Measurements from ENCODE around the gene RAE1. TPM values are rescaled to one million over a fixed set of nuclear protein-coding genes. Genes with fewer than 3 reads are reported as not detected.

RAE1 gene
- total RNA-seq, 1 donor from 2014 or later = 36.6 TPM

DNA sequence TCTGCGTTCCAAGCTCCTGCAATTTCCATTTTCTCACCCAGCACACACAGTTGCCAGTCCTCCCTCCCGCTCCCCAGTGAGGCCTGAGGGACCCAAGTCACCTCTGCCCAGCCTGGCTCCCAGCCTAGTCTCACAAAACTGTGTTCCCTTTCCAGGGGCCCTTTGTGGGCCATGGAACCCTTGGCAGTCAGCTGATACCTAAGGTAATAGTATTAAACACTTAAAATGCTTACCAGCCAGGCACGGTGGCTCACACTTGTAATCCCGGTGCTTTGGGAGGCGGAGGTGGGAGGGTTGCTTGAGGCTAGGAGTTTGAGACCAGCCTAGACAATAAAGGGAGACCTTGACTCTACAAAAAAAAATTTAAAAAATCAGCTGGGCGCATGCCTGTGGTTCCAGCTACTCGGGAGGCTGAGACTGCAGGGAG lies 36.9 kb downstream of the RAE1 start:
- peaks cover 17% of the 10 kb centered on the region for H3K36me3 Mint-ChIP-seq (ENCODE audit: low read depth)
- intact Hi-C loops (cut with micrococcal nuclease) = no loop called here
- no peaks in the 10 kb centered on the region for H3K27me3 Mint-ChIP-seq
- H3K4me1 Mint-ChIP-seq = peaks cover 31% of the 10 kb centered on the region
- TF ChIP-seq CTCF (IDR thresholded peaks at IDR 0.05) = no peak
- DNase-seq (no peak), ATAC-seq (ENCODE audit: low read depth) (no peak)
- H3K27ac Mint-ChIP-seq = peak overlapping the region; percentile 14
- ChIA-PET POLR2A (interaction anchor here (5.9 to 7.3 kb wide), 2 partner anchors 14 to 87 kb away, joined by 86 to 244 read pairs; no protein-coding TSS in a partner anchor), CTCF (interaction anchor here (1.2 to 3.5 kb wide), 5 partner anchors 86 to 111 kb away, joined by 3 to 13 read pairs (median 5); no protein-coding TSS in a partner anchor)
- no peak overlapping the region for H3K4me3 Mint-ChIP-seq
- H3K9me3 Mint-ChIP-seq = no peaks in the 10 kb centered on the region

- peak; percentile 36 for ATAC-seq (ENCODE audit: low read depth)
- peak overlapping the region; percentile 85 for H3K4me3 Mint-ChIP-seq
- intact Hi-C loops (cut with micrococcal nuclease) = loop anchor here (1.0 kb wide), 2 partner anchors 44 to 1263 kb away; no protein-coding TSS in a partner anchor
- POLR2A ChIA-PET = interaction anchor here (0.6 to 7.3 kb wide), 16 partner anchors 12 to 1617 kb away, joined by 3 to 244 read pairs (median 8); partner anchors contain the start of gene ZBP1
- TF ChIP-seq CTCF (IDR thresholded peaks at IDR 0.05) = no peak
- peaks cover 43% of the 10 kb centered on the region for H3K4me1 Mint-ChIP-seq
- H3K27ac Mint-ChIP-seq = peak overlapping the region; percentile 96
- no peaks in the 10 kb centered on the region for H3K27me3 Mint-ChIP-seq
- no peaks in the 10 kb centered on the region for H3K9me3 Mint-ChIP-seq
- CTCF ChIA-PET = interaction anchor here (1.0 to 3.5 kb wide), 11 partner anchors 10 to 109 kb away, joined by 3 to 33 read pairs (median 8); no protein-coding TSS in a partner anchor
- DNase-seq = peak; percentile 72
- H3K36me3 Mint-ChIP-seq (ENCODE audit: low read depth) = peaks cover 25% of the 10 kb centered on the region
Observed at GRCh38 chr20:57388953-57389694, 38.1 kb downstream of the RAE1 start.

DNA sequence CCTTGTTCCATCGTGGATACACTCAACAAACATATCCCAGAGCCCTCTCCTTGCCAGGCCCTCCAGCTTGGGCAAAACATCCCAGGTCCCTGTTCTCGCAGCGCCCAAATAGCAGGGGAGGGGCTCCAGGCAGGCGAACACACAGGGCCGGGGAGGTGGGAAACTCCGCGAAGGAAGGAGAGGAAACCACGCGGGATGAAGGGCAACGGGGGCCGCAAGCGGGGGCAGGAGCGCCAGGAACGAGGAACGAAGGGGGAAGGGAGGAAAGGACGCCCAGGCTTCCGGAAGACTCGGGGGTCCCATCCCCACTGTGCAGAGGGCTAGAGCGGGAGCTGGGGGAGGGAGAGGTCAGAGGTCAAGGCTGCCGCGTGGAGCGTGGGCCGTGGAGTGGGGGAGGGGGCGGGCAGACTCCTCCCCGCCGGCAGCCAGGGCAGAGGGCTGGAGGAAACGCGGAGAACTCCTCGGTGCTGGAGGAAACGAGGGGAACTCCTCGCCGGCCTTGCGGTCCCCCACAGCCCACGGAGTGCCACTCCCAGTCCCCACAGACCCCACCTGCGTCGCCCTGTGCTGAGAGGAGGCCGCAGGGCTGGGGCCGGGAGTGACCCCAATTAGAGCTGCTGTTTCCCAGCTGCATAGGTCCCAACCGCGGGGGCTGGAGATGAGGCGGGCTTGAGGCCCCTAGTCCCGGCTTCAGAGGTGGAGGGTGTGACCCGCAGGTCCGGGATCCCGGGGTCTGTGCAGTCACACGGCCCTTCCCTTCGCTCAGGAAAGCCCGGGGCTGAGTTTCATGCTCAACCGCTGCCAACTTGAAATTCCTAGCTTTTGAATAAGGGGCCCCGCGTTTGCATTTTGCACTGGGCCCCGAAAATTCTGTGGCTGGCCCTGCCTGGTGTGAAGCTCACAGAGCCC lies 38.9 kb downstream of the RAE1 start:
- DNase-seq (peak; percentile 64), ATAC-seq (ENCODE audit: low read depth) (peak; percentile 11)
- Mint-ChIP-seq H3K4me3 (peak overlapping the region; percentile 85), H3K4me1 (peaks cover 51% of the 10 kb centered on the region), H3K36me3 (ENCODE audit: low read depth) (peaks cover 27% of the 10 kb centered on the region), H3K9me3 (no peaks in the 10 kb centered on the region), H3K27me3 (no peaks in the 10 kb centered on the region), H3K27ac (peak overlapping the region; percentile 96)
- intact Hi-C loops (cut with micrococcal nuclease) = loop anchor here (1.0 to 10.0 kb wide), 13 partner anchors 8 to 1775 kb away; partner anchors contain the start of genes CTSZ, RAB22A, RAE1 and RTF2
- ChIA-PET POLR2A (interaction anchor here (0.6 to 7.3 kb wide), 22 partner anchors 10 to 1617 kb away, joined by 3 to 244 read pairs (median 7); partner anchors contain the start of gene ZBP1), CTCF (interaction anchor here (1.0 to 3.5 kb wide), 13 partner anchors 10 to 109 kb away, joined by 3 to 33 read pairs (median 6); no protein-coding TSS in a partner anchor)
- no peak for TF ChIP-seq CTCF (IDR thresholded peaks at IDR 0.05)

- Mint-ChIP-seq H3K4me1 (peaks cover 60% of the 10 kb centered on the region), H3K36me3 (ENCODE audit: low read depth) (peaks cover 35% of the 10 kb centered on the region), H3K9me3 (no peaks in the 10 kb centered on the region), H3K27ac (peak within 1 kb of the TSS; percentile 96), H3K27me3 (no peaks in the 10 kb centered on the region), H3K4me3 (peak within 1 kb of the TSS; percentile 92)
- ChIA-PET POLR2A (interaction anchor here (1.0 to 7.3 kb wide), 20 partner anchors 11 to 1614 kb away, joined by 3 to 244 read pairs (median 9); partner anchors contain the start of genes STX16 and ZBP1), CTCF (interaction anchor here (1.0 to 3.5 kb wide), 9 partner anchors 9 to 108 kb away, joined by 3 to 33 read pairs (median 13); no protein-coding TSS in a partner anchor)
- intact Hi-C loops (cut with micrococcal nuclease) = loop anchor here (1.0 to 10.0 kb wide), 12 partner anchors 7 to 1774 kb away; partner anchors contain the start of genes CTSZ, RAB22A, RAE1 and RTF2
- ATAC-seq (ENCODE audit: low read depth) = peak; percentile 69
- no peak for TF ChIP-seq CTCF (IDR thresholded peaks at IDR 0.05)
- DNase-seq = peak; percentile 77
Observed at GRCh38 chr20:57390604-57391438, 39.8 kb downstream of the RAE1 start, which contains the start of gene RBM38. RBM38 (plus strand) TSS chr20:57391396; CDS start chr20:57391582, 186 bp downstream.

Measured in activated B cell treated with CpG ODN at 0.5 μM for 24 hours (primary cell).